WTC11 (cell line): ENCODE data around the gene PSMD4. TPM values are rescaled to one million over a fixed set of nuclear protein-coding genes. Genes with fewer than 3 reads are reported as not detected.
A peak's percentile ranks its signal among the peaks of the same experiment; 100 is the strongest.

Source experiments
- ATAC-seq: fragments of 200-7000 bp; cut with Tn5 transposase; 2 replicates; pipeline ENCODE4 v1.10.0; 2021; ENCODE audit warnings: mild to moderate bottlenecking, moderate library complexity
- CTCF ChIA-PET: fragments of 300-600 bp; sonication (Branson Sonifier 250); formaldehyde crosslinking; loops from one replicate; lab custom pipeline; 2021; ENCODE audit warnings: antibody characterized with exemption; lab: Charles Lee
- POLR2A ChIA-PET: fragments of 350-600 bp; sonication (Branson Sonifier 250); formaldehyde crosslinking; loops from one replicate; lab custom pipeline; 2021; ENCODE audit warnings: antibody characterized with exemption; lab: Charles Lee
- DNase-seq: peaks from one replicate; pipeline ENCODE4 v3.0.0; 2021; ENCODE audit warnings: low spot score
- H3K27ac Mint-ChIP-seq: 2 replicates; pipeline ENCODE4 v1.8.0; 2021; ENCODE audit warnings: mixed read lengths
- H3K27me3 Mint-ChIP-seq: 2 replicates; pipeline ENCODE4 v1.8.0; 2021; ENCODE audit warnings: low read depth, mild to moderate bottlenecking, moderate library complexity, mixed read lengths
- H3K36me3 Mint-ChIP-seq: 2 replicates; pipeline ENCODE4 v1.8.0; 2021; ENCODE audit warnings: mixed read lengths
- H3K4me1 Mint-ChIP-seq: 2 replicates; pipeline ENCODE4 v1.8.0; 2022; ENCODE audit warnings: mixed read lengths
- H3K4me3 Mint-ChIP-seq: 2 replicates; pipeline ENCODE4 v1.8.0; 2021; ENCODE audit warnings: mild to moderate bottlenecking, moderate library complexity, mixed read lengths
- H3K9me3 Mint-ChIP-seq: 2 replicates; pipeline ENCODE4 v1.8.0; 2021; ENCODE audit warnings: mixed read lengths
- CREM ChIP-seq: sonication (generic); formaldehyde crosslinking; IDR thresholded peaks from 2 replicates; pipeline ENCODE4 v1.8.1; 2022; ENCODE audit warnings: mild to moderate bottlenecking, missing genetic modification reagents, moderate library complexity
- CTCF ChIP-seq: fragments of 200-600 bp; IDR thresholded peaks from 2 replicates; pipeline ENCODE4 v1.8.0; 2022; ENCODE audit warnings: antibody characterized with exemption
- ESRRA ChIP-seq: sonication (generic); formaldehyde crosslinking; IDR thresholded peaks from 2 replicates; pipeline ENCODE4 v1.8.1; 2022; ENCODE audit warnings: mild to moderate bottlenecking, missing genetic modification reagents, borderline replicate concordance
- ETV6 ChIP-seq: sonication (generic); formaldehyde crosslinking; IDR thresholded peaks from 2 replicates; pipeline ENCODE4 v1.8.1; 2022; ENCODE audit warnings: mild to moderate bottlenecking, missing genetic modification reagents
- FOXP1 ChIP-seq: sonication (generic); formaldehyde crosslinking; IDR thresholded peaks from 2 replicates; pipeline ENCODE4 v1.8.0; 2022; ENCODE audit warnings: missing genetic modification reagents, mild to moderate bottlenecking, moderate library complexity, borderline replicate concordance
- FOXP4 ChIP-seq: sonication (generic); formaldehyde crosslinking; IDR thresholded peaks from 2 replicates; pipeline ENCODE4 v1.8.0; 2022; ENCODE audit warnings: mild to moderate bottlenecking, missing genetic modification reagents
- KAT7 ChIP-seq: sonication (generic); formaldehyde crosslinking; IDR thresholded peaks from 2 replicates; pipeline ENCODE4 v1.8.1; 2023; ENCODE audit warnings: missing genetic modification reagents, mild to moderate bottlenecking, borderline replicate concordance
- MYBL2 ChIP-seq: sonication (generic); formaldehyde crosslinking; IDR thresholded peaks from 2 replicates; pipeline ENCODE4 v1.8.1; 2023; ENCODE audit warnings: mild to moderate bottlenecking, moderate library complexity, missing genetic modification reagents
- NFATC4 ChIP-seq: fragments of 250-450 bp; sonication (Bioruptor Pico); IDR thresholded peaks from 2 replicates; pipeline ENCODE4 v1.9.0; 2021; ENCODE audit warnings: mild to moderate bottlenecking
- NFE2L1 ChIP-seq: sonication (generic); formaldehyde crosslinking; IDR thresholded peaks from 2 replicates; pipeline ENCODE4 v1.8.1; 2023; ENCODE audit warnings: missing genetic modification reagents
- PRDM15 ChIP-seq: sonication (generic); formaldehyde crosslinking; IDR thresholded peaks from 2 replicates; pipeline ENCODE4 v1.8.0; 2022; ENCODE audit warnings: missing genetic modification reagents
- ZMAT4 ChIP-seq: fragments of 250-450 bp; sonication (Bioruptor Pico); IDR thresholded peaks from 2 replicates; pipeline ENCODE4 v1.9.0; 2021; ENCODE audit warnings: mild to moderate bottlenecking
- ZNF232 ChIP-seq: sonication (generic); formaldehyde crosslinking; IDR thresholded peaks from 2 replicates; pipeline ENCODE4 v1.8.0; 2022; ENCODE audit warnings: mild to moderate bottlenecking, missing genetic modification reagents
- ZNF317 ChIP-seq: sonication (generic); formaldehyde crosslinking; IDR thresholded peaks from 2 replicates; pipeline ENCODE4 v1.8.1; 2023; ENCODE audit warnings: low read depth, mild to moderate bottlenecking, moderate library complexity, missing genetic modification reagents, borderline replicate concordance
- ZNF671 ChIP-seq: fragments of 250-450 bp; sonication (Bioruptor Pico); IDR thresholded peaks from 2 replicates; pipeline ENCODE4 v1.8.0; 2021; ENCODE audit warnings: mild to moderate bottlenecking
- total RNA-seq: library from RNA; stranded (reverse); gene quantifications from 3 replicates; pipeline ENCODE4 v1.2.3, GENCODE V29; 2021
- TF ChIP-seq, protein P1 (sequence below): sonication (generic); formaldehyde crosslinking; IDR thresholded peaks from 2 replicates; pipeline ENCODE4 v1.8.1; 2022; ENCODE audit warnings: mild to moderate bottlenecking, missing genetic modification reagents, moderate library complexity, borderline replicate concordance

The PSMD4 gene
- total RNA-seq, 1 experiment from 2014 or later, result 202 TPM

DNA sequence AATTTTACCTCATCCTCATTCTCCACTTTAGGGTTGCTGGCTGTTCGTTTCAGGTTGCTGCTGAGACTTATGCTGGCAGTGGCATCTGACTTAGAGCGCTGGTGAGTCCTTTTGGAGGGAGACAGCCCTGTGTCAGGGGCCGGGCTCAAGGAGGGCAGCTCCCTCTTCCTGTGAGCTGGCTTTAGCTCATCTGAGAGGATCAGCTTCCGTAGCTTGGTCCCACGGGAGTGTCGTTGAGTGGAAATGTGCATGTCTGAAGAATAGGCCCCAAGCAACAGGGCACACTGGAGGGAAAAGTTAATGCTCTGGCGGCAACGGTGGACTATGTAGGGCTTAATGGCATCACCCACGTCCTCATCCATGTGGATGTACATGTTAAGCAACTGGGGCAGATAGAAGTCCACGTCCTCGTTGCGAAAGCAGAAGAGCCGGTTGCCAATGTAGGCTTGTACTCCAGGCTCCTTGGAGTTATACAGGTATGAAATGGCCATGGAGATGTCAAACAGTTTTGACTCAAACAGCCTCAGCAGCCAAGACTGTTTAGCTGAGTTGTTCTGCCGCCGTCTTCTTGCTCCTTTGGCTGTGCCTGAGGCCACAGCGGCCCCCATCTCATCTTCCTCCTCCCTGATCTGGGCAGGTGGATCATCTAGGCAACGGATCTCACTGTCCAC lies 61.2 kb downstream of the PSMD4 start:
- Mint-ChIP-seq H3K27ac (peak overlapping the region; percentile 37; the same call in 1 of the 2 replicates), H3K27me3 (no peaks in the 10 kb centered on the region), H3K9me3 (no peaks in the 10 kb centered on the region), H3K36me3 (peaks cover 11% of the 10 kb centered on the region), H3K4me3 (no peak overlapping the region), H3K4me1 (peaks cover 4% of the 10 kb centered on the region)
- no peak for ATAC-seq
- no peak for DNase-seq
- ChIA-PET CTCF (interaction anchor here (1.8 to 2.3 kb wide), 2 partner anchors 15 to 25 kb away, joined by 7 to 9 read pairs; no protein-coding TSS in a partner anchor), POLR2A (no interaction called here)
- TF ChIP-seq FOXP1 (CRISPR knock-in tag) (no peak), ZNF671 (CRISPR knock-in tag) (no peak), KAT7 (no peak), ZMAT4 (CRISPR knock-in tag) (no peak), MYBL2 (CRISPR knock-in tag) (no peak), FOXP4 (CRISPR knock-in tag) (no peak), CREM (no peak), ETV6 (no peak), PRDM15 (no peak), ESRRA (no peak), NFATC4 (CRISPR knock-in tag) (no peak), ZNF317 (CRISPR knock-in tag) (no peak), ZNF232 (CRISPR knock-in tag) (no peak), CTCF (no peak), NFE2L1 (no peak)
- TF ChIP-seq, protein P1, sequence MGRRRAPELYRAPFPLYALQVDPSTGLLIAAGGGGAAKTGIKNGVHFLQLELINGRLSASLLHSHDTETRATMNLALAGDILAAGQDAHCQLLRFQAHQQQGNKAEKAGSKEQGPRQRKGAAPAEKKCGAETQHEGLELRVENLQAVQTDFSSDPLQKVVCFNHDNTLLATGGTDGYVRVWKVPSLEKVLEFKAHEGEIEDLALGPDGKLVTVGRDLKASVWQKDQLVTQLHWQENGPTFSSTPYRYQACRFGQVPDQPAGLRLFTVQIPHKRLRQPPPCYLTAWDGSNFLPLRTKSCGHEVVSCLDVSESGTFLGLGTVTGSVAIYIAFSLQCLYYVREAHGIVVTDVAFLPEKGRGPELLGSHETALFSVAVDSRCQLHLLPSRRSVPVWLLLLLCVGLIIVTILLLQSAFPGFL (CRISPR knock-in tag), result no peak

Other genes starting within 250 kb of the PSMD4 start
- 10.1 to 11.2 TPM (median 11.0 TPM) in 3 replicates for gene MINDY1, start 247.8 kb upstream of the PSMD4 start, total RNA-seq
- gene PRUNE1, start 246.3 kb upstream of the PSMD4 start, total RNA-seq, result 24.5 to 29.6 TPM (median 28.5 TPM) in 3 replicates
- 2.5 to 4.0 TPM (median 3.8 TPM) in 3 replicates for gene BNIPL, start 218.1 kb upstream of the PSMD4 start, total RNA-seq
- gene C1orf56, start 207.0 kb upstream of the PSMD4 start, total RNA-seq, result 2.9 to 5.4 TPM (median 3.6 TPM) in 3 replicates
- 72.8 to 76.3 TPM (median 75.5 TPM) in 3 replicates for gene CDC42SE1, start 195.1 kb upstream of the PSMD4 start, total RNA-seq
- gene MLLT11, start 194.3 kb upstream of the PSMD4 start, total RNA-seq, result 12.7 to 16.4 TPM (median 13.6 TPM) in 3 replicates
- 1.4 to 3.3 TPM (median 1.7 TPM) in 3 replicates for gene GABPB2, start 184.0 kb upstream of the PSMD4 start, total RNA-seq
- 16.3 to 21.0 TPM (median 18.1 TPM) in 3 replicates for gene SEMA6C, start 108.1 kb upstream of the PSMD4 start, total RNA-seq
- 0.15 TPM in 1 of 3 replicates, not detected in the others for gene TNFAIP8L2, start 98.1 kb upstream of the PSMD4 start, total RNA-seq
- gene LYSMD1, start 88.8 kb upstream of the PSMD4 start, total RNA-seq, result 6.3 to 7.8 TPM (median 6.9 TPM) in 3 replicates
- gene SCNM1, start 88.6 kb upstream of the PSMD4 start, total RNA-seq, result 35.3 to 45.3 TPM (median 35.8 TPM) in 3 replicates
- gene TMOD4, start 78.8 kb upstream of the PSMD4 start, total RNA-seq, result 0.66 to 0.82 TPM (median 0.79 TPM) in 3 replicates
- gene VPS72, start 64.5 kb upstream of the PSMD4 start, total RNA-seq, result 87.2 to 103 TPM (median 97.6 TPM) in 3 replicates
- gene PIP5K1A, start 56.2 kb upstream of the PSMD4 start, total RNA-seq, result 77.8 to 84.8 TPM (median 81.3 TPM) in 3 replicates
- gene ZNF687, start 27.6 kb downstream of the PSMD4 start, total RNA-seq, result 54.1 to 56.8 TPM (median 55.1 TPM) in 3 replicates
- 25.6 to 33.6 TPM (median 30.5 TPM) in 3 replicates for gene PI4KB, start 72.7 kb downstream of the PSMD4 start, total RNA-seq
- 59.2 to 69.2 TPM (median 67.7 TPM) in 3 replicates for gene RFX5, start 92.5 kb downstream of the PSMD4 start, total RNA-seq
- gene SELENBP1, start 118.0 kb downstream of the PSMD4 start, total RNA-seq, result 17.9 to 23.9 TPM (median 20.2 TPM) in 3 replicates
- gene PSMB4, start 144.8 kb downstream of the PSMD4 start, total RNA-seq, result 360 to 414 TPM (median 383 TPM) in 3 replicates
- gene POGZ, start 204.8 kb downstream of the PSMD4 start, total RNA-seq, result 88.1 to 107 TPM (median 105 TPM) in 3 replicates